ENCODE measurements around the gene PIEZO1. TPM values are rescaled to one million over a fixed set of nuclear protein-coding genes. Genes with fewer than 3 reads are reported as not detected.

The PIEZO1 gene
- total RNA-seq, 1 donor: 197 TPM

- no peak for TF ChIP-seq CTCF (IDR thresholded peaks at IDR 0.05; ENCODE audit: insufficient read depth, low read depth, low read length)
- no peak overlapping the region for H3K4me3 ChIP-seq (ENCODE audit: low read depth, low read length)
- DNase-seq (ENCODE audit: low read depth): no peak
Measured at GRCh38 chr16:88733630-88734360, 51.2 kb downstream of the PIEZO1 start.

GRCh38 chr16:88732961-88733294 lies 52.1 kb downstream of the PIEZO1 start:
- H3K4me3 ChIP-seq (ENCODE audit: low read depth, low read length): no peak overlapping the region
- TF ChIP-seq CTCF (IDR thresholded peaks at IDR 0.05; ENCODE audit: insufficient read depth, low read depth, low read length): no peak

GRCh38 chr16:88732172-88732960 lies 52.7 kb downstream of the PIEZO1 start:
- no peak overlapping the region for H3K4me3 ChIP-seq (ENCODE audit: low read depth, low read length)
- DNase-seq (ENCODE audit: low read depth): no peak
- TF ChIP-seq CTCF (IDR thresholded peaks at IDR 0.05; ENCODE audit: insufficient read depth, low read depth, low read length): no peak

More at GRCh38 chr16:88732961-88733294, 52.1 kb downstream of the PIEZO1 start:
- DNase-seq (ENCODE audit: low read depth): no peak

GRCh38 chr16:88731699-88732098 lies 53.3 kb downstream of the PIEZO1 start:
- no peak overlapping the region for H3K4me3 ChIP-seq (ENCODE audit: low read depth, low read length)
- DNase-seq (ENCODE audit: low read depth): no peak
- TF ChIP-seq CTCF (IDR thresholded peaks at IDR 0.05; ENCODE audit: insufficient read depth, low read depth, low read length): no peak

- no peak for DNase-seq (ENCODE audit: low read depth)
- no peak for TF ChIP-seq CTCF (IDR thresholded peaks at IDR 0.05; ENCODE audit: insufficient read depth, low read depth, low read length)
- H3K4me3 ChIP-seq (ENCODE audit: low read depth, low read length): no peak overlapping the region
Measured at GRCh38 chr16:88730632-88731607, 54.1 kb downstream of the PIEZO1 start.

- no peak overlapping the region for H3K4me3 ChIP-seq (ENCODE audit: low read depth, low read length)
- no peak for DNase-seq (ENCODE audit: low read depth)
- no peak for TF ChIP-seq CTCF (IDR thresholded peaks at IDR 0.05; ENCODE audit: insufficient read depth, low read depth, low read length)
Measured at GRCh38 chr16:88727871-88728270, 57.1 kb downstream of the PIEZO1 start.

All from fibroblast of villous mesenchyme (primary cell).